ENCODE results near the gene SCAF1. TPM values are rescaled to one million over a fixed set of nuclear protein-coding genes. Genes with fewer than 3 reads are reported as not detected.

SCAF1 gene
- polyA plus RNA-seq, 3 donors, result 24.3 to 31.6 (median 25.6) TPM

- DNase-seq (ENCODE audit: low read depth in 3 of 3, low spot score in 2 of 3), result no peak
These were observed 3.6 kb downstream of the SCAF1 start for GRCh38 chr19:49645592-49645991.

DNA sequence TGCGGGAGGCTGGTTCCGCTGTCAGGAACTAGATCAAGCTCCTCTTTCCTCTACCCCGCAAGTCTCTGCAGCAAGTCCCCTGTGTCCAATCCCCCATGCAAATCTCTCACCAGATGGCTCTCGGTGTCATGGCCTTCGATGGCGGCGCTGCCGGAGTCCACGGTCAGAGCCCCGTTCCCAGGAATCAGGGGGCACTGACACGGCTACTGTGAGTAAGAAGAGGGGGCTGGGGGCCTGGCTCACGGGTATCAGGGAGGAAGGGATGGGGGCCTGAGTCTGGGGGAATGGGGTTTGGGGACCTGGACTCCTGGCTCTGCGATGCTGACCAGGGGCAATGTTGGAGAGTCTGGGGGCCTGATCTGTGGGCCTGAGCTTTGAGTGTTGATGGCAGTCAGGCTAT lies 4.0 kb downstream of the SCAF1 start:
- no peak for DNase-seq (ENCODE audit: low read depth in 3 of 3, low spot score in 2 of 3)

GRCh38 chr19:49646586-49646985 lies 4.6 kb downstream of the SCAF1 start:
- no peak for DNase-seq (ENCODE audit: low read depth in 3 of 3, low spot score in 2 of 3)

GRCh38 chr19:49651029-49651819 lies 9.2 kb downstream of the SCAF1 start:
- DNase-seq (ENCODE audit: low read depth in 3 of 3, low spot score in 2 of 3), result no peak

- no peak for DNase-seq (ENCODE audit: low read depth in 3 of 3, low spot score in 2 of 3)
These were observed 10.0 kb downstream of the SCAF1 start for GRCh38 chr19:49651820-49652550.

GRCh38 chr19:49652551-49653465 lies 10.8 kb downstream of the SCAF1 start:
- DNase-seq (ENCODE audit: low read depth in 3 of 3, low spot score in 2 of 3), result no peak

GRCh38 chr19:49653466-49653806 lies 11.4 kb downstream of the SCAF1 start:
- DNase-seq (ENCODE audit: low read depth in 3 of 3, low spot score in 2 of 3), result no peak

- no peak for DNase-seq (ENCODE audit: low read depth in 3 of 3, low spot score in 2 of 3)
These were observed 12.6 kb downstream of the SCAF1 start for GRCh38 chr19:49654581-49654980.

- DNase-seq (ENCODE audit: low read depth in 3 of 3, low spot score in 2 of 3), result no peak
These were observed 13.8 kb downstream of the SCAF1 start for GRCh38 chr19:49655570-49656455.

- no peak for DNase-seq (ENCODE audit: low read depth in 3 of 3, low spot score in 2 of 3)
These were observed 14.6 kb downstream of the SCAF1 start for GRCh38 chr19:49656456-49657109.

DNA sequence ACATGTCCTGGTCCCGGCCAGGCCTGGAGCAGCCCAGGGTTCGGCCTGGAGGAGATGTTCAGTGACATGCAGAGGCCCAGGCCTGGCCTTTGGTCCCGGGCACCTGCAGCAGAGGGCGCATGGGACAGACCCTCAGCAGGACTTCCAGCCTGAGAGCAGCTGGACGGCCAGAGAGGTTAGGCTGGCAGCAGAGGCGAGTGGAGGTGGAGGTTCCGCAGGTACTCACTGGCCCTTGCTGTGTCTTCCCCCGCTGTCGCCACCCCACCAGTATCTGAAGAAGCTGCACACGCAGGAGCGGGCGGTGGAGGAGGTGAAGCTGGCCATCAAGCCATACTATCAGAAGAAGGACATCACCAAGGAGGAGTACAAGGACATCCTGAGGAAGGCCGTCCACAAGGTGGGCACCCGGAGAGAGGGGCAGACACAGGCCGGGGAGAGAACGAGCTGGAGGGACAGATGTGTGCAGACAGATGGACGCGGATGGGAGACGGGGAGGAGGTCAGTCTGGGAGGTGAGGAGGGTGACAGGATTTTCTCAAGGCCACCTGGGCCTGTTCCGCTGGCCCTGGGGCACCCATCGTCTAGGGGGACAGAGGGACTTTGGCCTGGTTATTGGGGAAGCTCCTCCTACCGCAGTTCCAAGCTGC lies 15.6 kb downstream of the SCAF1 start:
- no peak for DNase-seq (ENCODE audit: low read depth in 3 of 3, low spot score in 2 of 3)

DNA sequence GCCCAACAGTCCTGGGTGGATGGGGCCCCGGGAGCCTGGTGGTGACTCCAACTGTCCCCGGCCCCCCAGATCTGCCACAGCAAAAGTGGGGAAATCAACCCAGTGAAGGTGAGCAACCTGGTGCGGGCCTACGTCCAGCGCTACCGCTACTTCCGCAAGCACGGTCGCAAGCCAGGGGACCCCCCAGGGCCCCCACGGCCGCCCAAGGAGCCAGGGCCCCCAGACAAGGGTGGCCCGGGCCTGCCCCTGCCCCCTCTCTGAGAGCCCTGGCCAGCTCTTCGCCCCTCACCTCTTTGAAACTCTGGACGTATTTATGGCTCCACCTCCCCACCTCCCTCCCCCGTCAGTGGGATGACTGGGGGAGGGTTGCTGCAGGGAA lies 16.1 kb downstream of the SCAF1 start:
- DNase-seq (ENCODE audit: low read depth in 3 of 3, low spot score in 2 of 3), result no peak

DNA sequence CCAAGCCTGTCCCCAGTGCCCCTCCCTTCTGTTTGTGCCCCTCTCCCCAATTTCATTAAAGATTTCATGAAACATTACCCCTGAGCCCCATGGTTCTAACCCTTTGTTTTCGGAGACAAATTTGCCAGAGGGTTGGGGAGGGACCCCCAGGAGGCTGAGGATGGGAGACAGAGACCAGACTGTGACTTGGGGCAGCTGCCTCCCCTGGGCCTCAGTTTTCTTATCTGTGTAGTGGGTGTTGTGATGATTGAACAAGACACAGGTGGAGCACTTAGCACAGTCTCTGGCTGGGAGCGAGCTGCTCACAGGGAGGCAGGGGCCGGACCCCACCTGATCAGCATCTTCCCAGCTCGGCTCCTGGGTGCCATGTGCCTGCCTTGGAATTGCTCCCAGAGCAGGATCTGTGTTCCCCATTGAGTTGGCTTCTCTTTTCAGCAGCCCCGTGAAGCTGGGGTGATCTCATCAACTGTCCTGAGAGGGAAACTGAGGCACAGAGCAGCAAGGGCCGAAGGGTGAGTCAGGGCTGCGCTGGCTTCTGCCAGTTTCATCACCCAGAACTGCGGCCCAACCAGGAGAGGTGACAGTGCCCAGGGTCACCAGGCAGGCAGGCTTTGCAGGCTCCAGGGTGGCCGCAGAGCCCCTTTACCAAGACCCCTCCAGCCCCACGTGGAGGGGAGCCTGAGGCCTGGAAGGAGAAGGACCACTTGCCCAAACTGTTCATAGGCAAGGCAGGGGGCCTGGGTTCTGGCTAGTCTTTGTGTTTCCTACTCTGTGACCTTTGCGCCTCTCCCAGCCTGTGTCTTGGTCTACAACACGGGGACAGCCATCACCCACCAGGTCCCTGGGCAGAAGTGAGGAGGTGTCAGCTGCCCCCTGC lies 16.8 kb downstream of the SCAF1 start:
- no peak for DNase-seq (ENCODE audit: low read depth in 3 of 3, low spot score in 2 of 3)

DNA sequence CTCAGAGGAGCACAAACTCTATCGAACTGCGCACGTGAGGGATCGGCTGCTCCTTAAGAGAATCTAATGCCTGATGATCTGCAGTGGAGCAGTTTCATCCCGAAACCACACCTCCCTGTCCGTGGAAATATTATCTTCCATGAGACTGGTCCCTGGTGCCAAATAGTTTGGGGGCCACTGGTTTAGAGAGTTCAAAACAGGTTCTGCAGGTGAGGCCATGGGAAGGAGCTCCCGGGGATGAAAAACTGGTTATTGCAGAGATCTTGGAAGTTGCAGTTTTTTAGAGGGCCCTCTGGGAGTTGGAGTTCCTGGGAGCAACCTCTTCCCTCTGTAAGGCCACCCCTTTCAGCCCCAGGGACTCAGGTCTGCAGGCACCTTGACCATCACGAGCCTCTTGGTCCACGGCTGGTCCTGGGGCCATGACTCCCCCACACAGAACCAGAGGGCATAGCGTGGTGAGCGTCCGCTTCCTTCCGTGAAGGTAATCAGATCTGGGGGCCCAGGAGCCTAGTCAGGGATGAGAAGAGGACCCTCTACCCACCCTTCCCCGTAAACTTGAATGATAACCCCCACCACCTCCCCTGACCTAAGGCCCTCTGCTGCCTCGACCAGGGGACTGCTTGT lies 18.4 kb downstream of the SCAF1 start:
- no peak for DNase-seq (ENCODE audit: low read depth in 3 of 3, low spot score in 2 of 3)

DNA sequence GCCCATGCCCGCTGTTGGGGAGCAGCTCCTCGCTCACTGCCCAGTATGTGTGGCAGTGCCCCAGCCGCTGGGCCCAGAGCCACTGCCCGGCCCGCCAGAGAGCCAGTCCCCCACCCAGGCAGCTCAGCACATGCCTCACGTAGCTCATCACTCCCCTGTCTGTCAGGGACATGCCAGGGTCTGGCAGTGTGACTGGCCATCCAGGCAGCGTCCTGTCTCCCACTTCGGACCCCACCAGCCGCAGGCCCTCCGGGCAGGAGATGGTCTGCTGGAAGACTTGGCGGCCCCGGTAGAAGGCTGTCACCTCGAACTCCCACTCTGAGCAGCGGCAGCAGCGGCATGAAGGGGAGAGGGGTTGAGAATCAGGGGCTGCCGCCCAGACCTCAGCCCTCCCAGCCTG lies 20.0 kb downstream of the SCAF1 start:
- DNase-seq (ENCODE audit: low read depth in 3 of 3, low spot score in 2 of 3), result no peak

DNA sequence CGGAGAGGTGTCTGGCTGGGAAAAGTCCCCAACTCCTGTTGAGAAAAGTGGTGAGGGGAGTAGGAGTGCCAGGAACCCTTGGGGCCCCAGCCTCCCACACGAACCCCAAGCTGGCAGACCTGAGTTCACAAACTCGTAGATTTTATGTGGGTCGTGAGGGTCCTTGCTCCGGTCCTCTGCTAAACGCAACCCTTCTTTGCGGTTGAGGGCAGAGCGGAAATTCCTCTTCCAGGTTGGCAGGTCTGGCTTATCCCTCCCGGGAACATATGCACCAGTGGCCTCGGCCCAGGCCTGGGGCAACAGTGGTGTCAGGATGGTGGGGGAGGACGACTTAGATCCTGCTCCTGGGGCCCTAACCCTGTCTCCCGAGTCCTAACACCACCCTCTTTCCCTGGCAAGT lies 21.2 kb downstream of the SCAF1 start:
- DNase-seq (ENCODE audit: low read depth in 3 of 3, low spot score in 2 of 3), result no peak

DNA sequence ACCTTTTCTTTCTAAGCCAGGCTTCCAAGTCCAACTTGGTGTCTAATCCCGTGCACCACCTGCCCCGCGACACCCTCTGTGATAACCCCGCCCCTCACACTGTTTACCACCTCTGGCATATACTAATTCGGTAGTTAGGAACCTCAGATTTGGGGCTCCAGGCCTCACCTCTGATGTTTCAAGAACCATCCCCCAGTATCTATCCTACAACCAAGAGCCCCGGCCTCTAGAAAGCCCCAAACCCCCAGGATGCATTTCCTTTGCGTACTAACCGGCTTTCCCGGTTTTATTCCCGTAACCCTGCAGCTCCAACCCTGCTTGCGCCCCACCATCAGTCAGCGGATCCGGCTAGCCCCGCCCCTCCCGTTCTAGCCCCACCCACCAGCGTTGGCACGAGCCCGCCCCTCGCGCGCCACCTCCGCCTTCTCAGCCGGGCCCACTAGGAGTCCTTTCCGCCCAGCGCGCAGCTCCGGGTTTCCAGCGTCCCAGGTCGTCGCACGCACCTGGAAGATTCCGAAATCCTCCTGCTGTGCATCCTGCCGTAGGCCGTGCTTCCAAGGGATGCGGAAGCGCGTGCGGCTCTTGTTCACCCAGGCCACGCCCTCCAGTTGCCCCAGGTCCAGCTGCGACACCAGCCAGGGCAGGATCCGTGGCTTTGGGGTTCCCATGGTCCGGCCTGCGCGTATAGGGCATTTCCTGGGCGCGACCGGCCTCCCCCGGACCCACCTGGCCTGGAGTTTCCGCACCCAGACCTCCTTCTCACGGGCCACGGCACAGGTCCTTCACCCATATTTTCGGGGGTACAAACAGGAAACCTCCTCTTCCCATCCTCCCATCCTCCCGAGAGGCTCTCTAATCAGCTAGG lies 22.4 kb downstream of the SCAF1 start:
- DNase-seq (ENCODE audit: low read depth in 3 of 3, low spot score in 2 of 3), result peak in 1 of 3 donors; percentile 66
